ENCODE measurements around the gene ZRANB2.

ZRANB2 gene

GRCh38 chr1:71080739-71081696 lies at the start of gene ZRANB2:
TSS of gene ZRANB2 (minus strand) at chr1:71081035. CDS start at chr1:71080995, 40 bp downstream.
- peak; percentile 99 for FAIRE-seq

GRCh38 chr1:71128060-71128459 lies 47.2 kb upstream of the ZRANB2 start:
- FAIRE-seq: no peak

GRCh38 chr1:71118086-71118485 lies 37.3 kb upstream of the ZRANB2 start:
- no peak for FAIRE-seq

- no peak for FAIRE-seq
Observed at GRCh38 chr1:71116729-71117128, 35.9 kb upstream of the ZRANB2 start.

- FAIRE-seq: no peak
Observed at GRCh38 chr1:71106658-71107322, 26.0 kb upstream of the ZRANB2 start.

- FAIRE-seq: no peak
Observed at GRCh38 chr1:71104417-71104816, 23.6 kb upstream of the ZRANB2 start.

GRCh38 chr1:71101839-71102376 lies 21.1 kb upstream of the ZRANB2 start:
- no peak for FAIRE-seq

- no peak for FAIRE-seq
Observed at GRCh38 chr1:71097428-71097827, 16.6 kb upstream of the ZRANB2 start.

GRCh38 chr1:71094913-71095312 lies 14.1 kb upstream of the ZRANB2 start:
- no peak for FAIRE-seq

- peak; percentile 6 for FAIRE-seq
Observed at GRCh38 chr1:71093938-71094337, 13.1 kb upstream of the ZRANB2 start.

GRCh38 chr1:71089536-71090270 lies 8.9 kb upstream of the ZRANB2 start:
- no peak for FAIRE-seq

- FAIRE-seq: no peak
Observed at GRCh38 chr1:71088645-71089287, 7.9 kb upstream of the ZRANB2 start.

- FAIRE-seq: no peak
Observed at GRCh38 chr1:71087713-71088112, 6.9 kb upstream of the ZRANB2 start.

- FAIRE-seq: no peak
Observed at GRCh38 chr1:71087060-71087459, 6.2 kb upstream of the ZRANB2 start.

- no peak for FAIRE-seq
Observed at GRCh38 chr1:71086331-71086730, 5.5 kb upstream of the ZRANB2 start.

GRCh38 chr1:71083271-71083670 lies 2.4 kb upstream of the ZRANB2 start:
- no peak for FAIRE-seq

- no peak for FAIRE-seq
Observed at GRCh38 chr1:71081697-71082080, 854 bp upstream of the ZRANB2 start.

- no peak for FAIRE-seq
Observed at GRCh38 chr1:71080230-71080738, 551 bp downstream of the ZRANB2 start.

GRCh38 chr1:71074681-71075080 lies 6.2 kb downstream of the ZRANB2 start:
- no peak for FAIRE-seq

GRCh38 chr1:71072273-71072672 lies 8.6 kb downstream of the ZRANB2 start:
- no peak for FAIRE-seq

- FAIRE-seq: no peak
Observed at GRCh38 chr1:71071720-71072119, 9.1 kb downstream of the ZRANB2 start.

Data from G401.6 (cell line).